ENCODE data around the gene CACNA1I. TPM values are rescaled to one million over a fixed set of nuclear protein-coding genes. Genes with fewer than 3 reads are reported as not detected.
"Not testable (repeated sequence)": the region's sequence is repeated elsewhere in the genome, so short reads cannot be mapped to it uniquely, and the experiment has no call there.

Gene CACNA1I
- total RNA-seq = 0.52 TPM
- 0.68 TPM for polyA plus RNA-seq
- long read RNA-seq, donor 1 = 0 reads
- long read RNA-seq, donor 2 = 0 reads
- long read RNA-seq, donor 3 = 0 reads
- long read RNA-seq, donor 4 = 0 reads
- long read RNA-seq, donor 5 = 0 reads
- long read RNA-seq, donor 6 = 0 reads
- long read RNA-seq, donor 7 = 0 reads
- long read RNA-seq, donor 8 = 0 reads
- long read RNA-seq, donor 9 = 0 reads
- long read RNA-seq, donor 10 = 0 reads

GRCh38 chr22:39570665-39571064 lies at the start of gene CACNA1I:
TSS of gene CACNA1I (plus strand) at chr22:39570753. CDS start at chr22:39570753, 0 bp downstream.
- Histone ChIP-seq H3K27me3 (ENCODE audit: control insufficient read depth in 2 of 2, insufficient read depth in 1 of 2, low read length in 1 of 2) (peaks cover 0 to 28% of the 10 kb centered on the region in 2 donors), H3K9me3 (ENCODE audit: control insufficient read depth in 2 of 2, insufficient read depth in 1 of 2, low read length in 1 of 2) (no peaks in the 10 kb centered on the region), H3K27ac (ENCODE audit: low read depth in 1 of 2, low read length in 1 of 2) (no peak within 1 kb of the TSS), H3K36me3 (ENCODE audit: control insufficient read depth in 2 of 2, insufficient read depth in 2 of 2, low read length in 1 of 2) (no peaks in the 10 kb centered on the region), H3K4me3 (ENCODE audit: low read length in 2 of 2) (no peak within 1 kb of the TSS), H3K4me1 (ENCODE audit: control insufficient read depth in 2 of 2, insufficient read depth in 2 of 2, low read length in 2 of 2) (peaks cover 7 to 17% of the 10 kb centered on the region in 2 donors)
- 89% methylated on average over 14 of the region's 14 CpGs for WGBS
- no peak for DNase-seq (ENCODE audit: low read depth in 6 of 9, low spot score in 9 of 9)

GRCh38 chr22:39521106-39521885 lies 49.3 kb upstream of the CACNA1I start:
- Histone ChIP-seq H3K27ac (ENCODE audit: low read depth in 1 of 2, low read length in 1 of 2) (peak overlapping the region; percentile 85 to 98), H3K4me3 (ENCODE audit: low read length in 2 of 2) (peak overlapping the region; percentile 77 to 98), H3K36me3 (ENCODE audit: control insufficient read depth in 2 of 2, insufficient read depth in 2 of 2, low read length in 1 of 2) (peaks cover 27 to 59% of the 10 kb centered on the region in 2 donors), H3K4me1 (ENCODE audit: control insufficient read depth in 2 of 2, insufficient read depth in 2 of 2, low read length in 2 of 2) (peaks cover 23 to 58% of the 10 kb centered on the region in 2 donors)
- not testable (repeated sequence) for H3K9me3 ChIP-seq (ENCODE audit: control insufficient read depth in 2 of 2, insufficient read depth in 1 of 2, low read length in 1 of 2); H3K27me3 ChIP-seq (ENCODE audit: control insufficient read depth in 2 of 2, insufficient read depth in 1 of 2, low read length in 1 of 2); DNase-seq (ENCODE audit: low read depth in 6 of 9, low spot score in 9 of 9)
- WGBS = 7% methylated on average over 28 of the region's 28 CpGs

GRCh38 chr22:39522091-39522490 lies 48.5 kb upstream of the CACNA1I start:
- not testable (repeated sequence) for H3K9me3 ChIP-seq (ENCODE audit: control insufficient read depth in 2 of 2, insufficient read depth in 1 of 2, low read length in 1 of 2); H3K27me3 ChIP-seq (ENCODE audit: control insufficient read depth in 2 of 2, insufficient read depth in 1 of 2, low read length in 1 of 2); DNase-seq (ENCODE audit: low read depth in 6 of 9, low spot score in 9 of 9)
- Histone ChIP-seq H3K4me1 (ENCODE audit: control insufficient read depth in 2 of 2, insufficient read depth in 2 of 2, low read length in 2 of 2) (peaks cover 26 to 66% of the 10 kb centered on the region in 2 donors), H3K4me3 (ENCODE audit: low read length in 2 of 2) (peak overlapping the region in 1 of 2 donors; percentile 98), H3K27ac (ENCODE audit: low read depth in 1 of 2, low read length in 1 of 2) (peak overlapping the region in 1 of 2 donors; percentile 11), H3K36me3 (ENCODE audit: control insufficient read depth in 2 of 2, insufficient read depth in 2 of 2, low read length in 1 of 2) (peaks cover 30 to 58% of the 10 kb centered on the region in 2 donors)
- 65% methylated on average over 5 of the region's 5 CpGs for WGBS

- 64% methylated on average over 14 of the region's 14 CpGs for WGBS
- Histone ChIP-seq H3K27ac (ENCODE audit: low read depth in 1 of 2, low read length in 1 of 2) (peak overlapping the region; percentile 36 to 68), H3K4me3 (ENCODE audit: low read length in 2 of 2) (peak overlapping the region; percentile 28 to 98), H3K4me1 (ENCODE audit: control insufficient read depth in 2 of 2, insufficient read depth in 2 of 2, low read length in 2 of 2) (peaks cover 26 to 72% of the 10 kb centered on the region in 2 donors), H3K9me3 (ENCODE audit: control insufficient read depth in 2 of 2, insufficient read depth in 1 of 2, low read length in 1 of 2) (peaks cover 0 to 6% of the 10 kb centered on the region in 2 donors), H3K27me3 (ENCODE audit: control insufficient read depth in 2 of 2, insufficient read depth in 1 of 2, low read length in 1 of 2) (no peaks in the 10 kb centered on the region), H3K36me3 (ENCODE audit: control insufficient read depth in 2 of 2, insufficient read depth in 2 of 2, low read length in 1 of 2) (peaks cover 34 to 58% of the 10 kb centered on the region in 2 donors)
- DNase-seq (ENCODE audit: low read depth in 6 of 9, low spot score in 9 of 9) = no peak
Measured at GRCh38 chr22:39522567-39523300, 47.8 kb upstream of the CACNA1I start.

- Histone ChIP-seq H3K4me3 (ENCODE audit: low read length in 2 of 2) (no peak overlapping the region), H3K27me3 (ENCODE audit: control insufficient read depth in 2 of 2, insufficient read depth in 1 of 2, low read length in 1 of 2) (no peaks in the 10 kb centered on the region), H3K4me1 (ENCODE audit: control insufficient read depth in 2 of 2, insufficient read depth in 2 of 2, low read length in 2 of 2) (peaks cover 32 to 79% of the 10 kb centered on the region in 2 donors), H3K9me3 (ENCODE audit: control insufficient read depth in 2 of 2, insufficient read depth in 1 of 2, low read length in 1 of 2) (peaks cover 0 to 6% of the 10 kb centered on the region in 2 donors), H3K27ac (ENCODE audit: low read depth in 1 of 2, low read length in 1 of 2) (peak overlapping the region in 1 of 2 donors; percentile 47), H3K36me3 (ENCODE audit: control insufficient read depth in 2 of 2, insufficient read depth in 2 of 2, low read length in 1 of 2) (peaks cover 48 to 71% of the 10 kb centered on the region in 2 donors)
- no peak for DNase-seq (ENCODE audit: low read depth in 6 of 9, low spot score in 9 of 9)
- WGBS = 95% methylated on average over 13 of the region's 13 CpGs
Measured at GRCh38 chr22:39524089-39524752, 46.3 kb upstream of the CACNA1I start.

- no peak for DNase-seq (ENCODE audit: low read depth in 6 of 9, low spot score in 9 of 9)
- peaks cover 0 to 6% of the 10 kb centered on the region in 2 donors for H3K9me3 ChIP-seq (ENCODE audit: control insufficient read depth in 2 of 2, insufficient read depth in 1 of 2, low read length in 1 of 2)
- no peak overlapping the region for H3K4me3 ChIP-seq (ENCODE audit: low read length in 2 of 2)
- peaks cover 55 to 78% of the 10 kb centered on the region in 2 donors for H3K36me3 ChIP-seq (ENCODE audit: control insufficient read depth in 2 of 2, insufficient read depth in 2 of 2, low read length in 1 of 2)
- H3K27me3 ChIP-seq (ENCODE audit: control insufficient read depth in 2 of 2, insufficient read depth in 1 of 2, low read length in 1 of 2) = no peaks in the 10 kb centered on the region
- 91% methylated on average over 10 of the region's 10 CpGs for WGBS
- H3K4me1 ChIP-seq (ENCODE audit: control insufficient read depth in 2 of 2, insufficient read depth in 2 of 2, low read length in 2 of 2) = peaks cover 36 to 86% of the 10 kb centered on the region in 2 donors
- peak overlapping the region; percentile 47 to 51 for H3K27ac ChIP-seq (ENCODE audit: low read depth in 1 of 2, low read length in 1 of 2)
Measured at GRCh38 chr22:39524753-39525657, 45.5 kb upstream of the CACNA1I start.

- peaks cover 39 to 92% of the 10 kb centered on the region in 2 donors for H3K4me1 ChIP-seq (ENCODE audit: control insufficient read depth in 2 of 2, insufficient read depth in 2 of 2, low read length in 2 of 2)
- H3K27ac ChIP-seq (ENCODE audit: low read depth in 1 of 2, low read length in 1 of 2) = peak overlapping the region in 1 of 2 donors; percentile 51
- H3K4me3 ChIP-seq (ENCODE audit: low read length in 2 of 2) = no peak overlapping the region
- peaks cover 55 to 85% of the 10 kb centered on the region in 2 donors for H3K36me3 ChIP-seq (ENCODE audit: control insufficient read depth in 2 of 2, insufficient read depth in 2 of 2, low read length in 1 of 2)
- peaks cover 0 to 6% of the 10 kb centered on the region in 2 donors for H3K9me3 ChIP-seq (ENCODE audit: control insufficient read depth in 2 of 2, insufficient read depth in 1 of 2, low read length in 1 of 2)
- 94% methylated on average over 4 of the region's 4 CpGs for WGBS
- no peaks in the 10 kb centered on the region for H3K27me3 ChIP-seq (ENCODE audit: control insufficient read depth in 2 of 2, insufficient read depth in 1 of 2, low read length in 1 of 2)
- no peak for DNase-seq (ENCODE audit: low read depth in 6 of 9, low spot score in 9 of 9)
Measured at GRCh38 chr22:39525658-39525975, 44.9 kb upstream of the CACNA1I start.

GRCh38 chr22:39526736-39527171 lies 43.8 kb upstream of the CACNA1I start:
- 34% methylated on average over 4 of the region's 4 CpGs for WGBS
- peak in 3 of 9 donors; percentile 53 to 75 (median 58) for DNase-seq (ENCODE audit: low read depth in 6 of 9, low spot score in 9 of 9)
- peaks cover 55 to 85% of the 10 kb centered on the region in 2 donors for H3K36me3 ChIP-seq (ENCODE audit: control insufficient read depth in 2 of 2, insufficient read depth in 2 of 2, low read length in 1 of 2)
- H3K27me3 ChIP-seq (ENCODE audit: control insufficient read depth in 2 of 2, insufficient read depth in 1 of 2, low read length in 1 of 2) = no peaks in the 10 kb centered on the region
- peak overlapping the region; percentile 47 to 88 for H3K27ac ChIP-seq (ENCODE audit: low read depth in 1 of 2, low read length in 1 of 2)
- no peak overlapping the region for H3K4me3 ChIP-seq (ENCODE audit: low read length in 2 of 2)
- peaks cover 0 to 6% of the 10 kb centered on the region in 2 donors for H3K9me3 ChIP-seq (ENCODE audit: control insufficient read depth in 2 of 2, insufficient read depth in 1 of 2, low read length in 1 of 2)
- H3K4me1 ChIP-seq (ENCODE audit: control insufficient read depth in 2 of 2, insufficient read depth in 2 of 2, low read length in 2 of 2) = peaks cover 43 to 97% of the 10 kb centered on the region in 2 donors

All from thymus (tissue), 14 donors.